IPS-15b (cell line): ENCODE data around the gene SNRNP25.
A peak's percentile ranks its signal among the peaks of the same experiment; 100 is the strongest.
"Not testable (repeated sequence)": the region's sequence is repeated elsewhere in the genome, so short reads cannot be mapped to it uniquely, and the experiment has no call there.

Experiments used
- H3K27me3 ChIP-seq: one replicate; pipeline ENCODE4 v1.6.1; 2013; ENCODE audit warnings: low read length; ENCODE audit not compliant: control insufficient read depth, insufficient read depth
- H3K36me3 ChIP-seq: one replicate; pipeline ENCODE4 v1.6.1; 2013; ENCODE audit warnings: low read length; ENCODE audit not compliant: control insufficient read depth, insufficient read depth
- H3K4me1 ChIP-seq: one replicate; pipeline ENCODE4 v1.6.1; 2013; ENCODE audit warnings: mild to moderate bottlenecking, low read length; ENCODE audit not compliant: control insufficient read depth, insufficient read depth
- H3K4me3 ChIP-seq: one replicate; pipeline ENCODE4 v1.5.1; 2013; ENCODE audit warnings: low read depth, low read length
- H3K9ac ChIP-seq: one replicate; pipeline ENCODE4 v1.6.1; 2013; ENCODE audit warnings: low read depth, mild to moderate bottlenecking, low read length
- H3K9me3 ChIP-seq: one replicate; pipeline ENCODE4 v1.6.1; 2013; ENCODE audit warnings: mild to moderate bottlenecking, low read length; ENCODE audit not compliant: control insufficient read depth, insufficient read depth

The SNRNP25 gene

GRCh38 chr16:53346-54236 lies at the start of gene SNRNP25, which contains the start of gene POLR3K:
Gene SNRNP25 (plus strand): TSS chr16:53828. CDS start chr16:54017, 189 bp downstream.
Gene POLR3K (minus strand): TSS chr16:53608. CDS start chr16:53586, 22 bp downstream.
- no peaks in the 10 kb centered on the region for H3K9me3 ChIP-seq
- no peaks in the 10 kb centered on the region for H3K4me1 ChIP-seq
- H3K9ac ChIP-seq, result peak within 1 kb of the TSS; percentile 92
- H3K4me3 ChIP-seq, result peak within 1 kb of the TSS; percentile 93
- peaks cover 36% of the 10 kb centered on the region for H3K36me3 ChIP-seq
- no peaks in the 10 kb centered on the region for H3K27me3 ChIP-seq

DNA sequence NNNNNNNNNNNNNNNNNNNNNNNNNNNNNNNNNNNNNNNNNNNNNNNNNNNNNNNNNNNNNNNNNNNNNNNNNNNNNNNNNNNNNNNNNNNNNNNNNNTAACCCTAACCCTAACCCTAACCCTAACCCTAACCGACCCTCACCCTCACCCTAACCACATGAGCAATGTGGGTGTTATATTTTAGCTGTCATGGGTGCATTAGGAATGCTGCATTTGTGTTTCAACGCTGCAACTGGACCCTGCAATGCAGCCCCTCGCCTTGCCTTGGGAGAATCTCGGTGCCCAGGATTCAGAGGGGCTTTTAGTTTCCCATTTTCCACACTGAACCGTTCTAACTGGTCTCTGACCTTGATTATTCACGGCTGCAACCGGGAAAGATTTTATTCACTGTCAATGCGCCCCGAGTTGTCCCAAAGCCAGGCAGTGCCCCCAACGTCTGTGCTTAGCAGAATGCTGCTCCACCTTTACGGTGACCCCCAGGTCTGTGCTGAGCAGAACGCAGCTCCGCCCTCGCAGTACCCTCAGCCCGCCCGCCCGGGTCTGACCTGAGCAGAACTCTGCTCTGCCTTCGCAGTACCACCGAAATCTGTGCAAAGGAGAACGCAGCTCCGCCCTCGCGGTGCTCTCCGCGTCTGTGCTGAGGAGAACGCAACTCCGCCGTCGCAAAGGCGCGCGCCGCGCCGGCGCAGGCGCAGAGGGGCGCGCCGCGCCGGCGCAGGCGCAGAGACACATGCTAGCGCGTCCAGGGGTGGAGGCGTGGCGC lies 43.5 kb upstream of the SNRNP25 start:
- H3K4me1 ChIP-seq, result no peaks in the 10 kb centered on the region
- H3K4me3 ChIP-seq, result no peak overlapping the region
- H3K9me3 ChIP-seq, result no peaks in the 10 kb centered on the region
- H3K36me3 ChIP-seq, result no peaks in the 10 kb centered on the region
- no peak overlapping the region for H3K9ac ChIP-seq
- H3K27me3 ChIP-seq, result no peaks in the 10 kb centered on the region

GRCh38 chr16:10772-11171 lies 42.9 kb upstream of the SNRNP25 start:
- not testable (repeated sequence) for H3K4me3 ChIP-seq, H3K4me1 ChIP-seq, H3K36me3 ChIP-seq, H3K27me3 ChIP-seq, H3K9ac ChIP-seq, H3K9me3 ChIP-seq

DNA sequence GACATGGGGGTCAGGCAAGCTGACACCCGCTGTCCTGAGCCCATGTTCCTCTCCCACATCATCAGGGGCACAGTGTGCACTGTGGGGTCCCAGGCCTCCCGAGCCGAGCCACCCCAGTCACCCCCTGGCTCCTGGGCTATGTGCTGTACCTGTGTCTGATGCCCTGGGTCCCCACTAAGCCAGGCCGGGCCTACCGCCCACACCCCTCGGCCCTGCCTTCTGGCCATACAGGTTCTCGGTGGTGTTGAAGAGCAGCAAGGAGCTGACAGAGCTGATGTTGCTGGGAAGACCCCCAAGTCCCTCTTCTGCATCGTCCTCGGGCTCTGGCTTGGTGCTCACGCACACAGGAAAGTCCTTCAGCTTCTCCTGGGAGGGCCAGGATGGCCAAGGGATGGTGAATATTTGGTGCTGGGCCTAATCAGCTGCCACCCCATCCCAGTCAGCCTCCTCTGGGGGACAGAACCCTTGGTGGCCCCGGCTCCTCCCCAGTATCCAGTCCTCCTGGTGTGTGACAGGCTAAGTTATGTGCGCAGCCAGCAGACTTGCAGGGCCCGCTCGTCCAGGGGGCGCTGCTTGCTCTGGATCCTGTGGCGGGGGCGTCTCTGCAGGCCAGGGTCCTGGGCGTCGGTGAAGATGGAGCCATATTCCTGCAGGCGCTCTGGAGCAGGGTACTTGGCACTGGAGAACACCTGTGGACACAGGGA lies 36.4 kb upstream of the SNRNP25 start:
- not testable (repeated sequence) for H3K27me3 ChIP-seq, H3K9me3 ChIP-seq, H3K4me3 ChIP-seq, H3K4me1 ChIP-seq, H3K9ac ChIP-seq, H3K36me3 ChIP-seq

DNA sequence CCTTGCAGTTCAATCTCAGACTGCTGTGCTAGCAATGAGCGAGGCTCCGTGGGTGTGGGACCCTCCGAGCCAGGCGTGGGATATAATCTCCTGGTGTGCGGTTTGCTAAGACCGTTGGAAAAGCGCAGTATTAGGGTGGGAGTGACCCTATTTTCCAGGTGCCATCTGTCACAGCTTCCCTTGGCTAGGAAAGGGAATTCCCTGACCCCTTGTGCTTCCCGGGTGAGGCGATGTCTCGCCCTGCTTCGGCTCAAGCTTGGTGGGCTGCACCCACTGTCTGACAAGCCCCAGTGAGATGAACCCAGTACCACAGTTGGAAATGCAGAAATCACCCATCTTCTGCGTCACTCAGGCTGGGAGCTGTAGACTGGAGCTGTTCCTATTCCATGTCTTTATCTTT lies 32.7 kb upstream of the SNRNP25 start:
- H3K27me3 ChIP-seq, H3K4me3 ChIP-seq, H3K36me3 ChIP-seq, H3K9ac ChIP-seq, H3K9me3 ChIP-seq, H3K4me1 ChIP-seq: not testable (repeated sequence)

GRCh38 chr16:24151-24550 lies 29.5 kb upstream of the SNRNP25 start:
- H3K9ac ChIP-seq, H3K36me3 ChIP-seq, H3K4me1 ChIP-seq, H3K9me3 ChIP-seq, H3K4me3 ChIP-seq, H3K27me3 ChIP-seq: not testable (repeated sequence)

DNA sequence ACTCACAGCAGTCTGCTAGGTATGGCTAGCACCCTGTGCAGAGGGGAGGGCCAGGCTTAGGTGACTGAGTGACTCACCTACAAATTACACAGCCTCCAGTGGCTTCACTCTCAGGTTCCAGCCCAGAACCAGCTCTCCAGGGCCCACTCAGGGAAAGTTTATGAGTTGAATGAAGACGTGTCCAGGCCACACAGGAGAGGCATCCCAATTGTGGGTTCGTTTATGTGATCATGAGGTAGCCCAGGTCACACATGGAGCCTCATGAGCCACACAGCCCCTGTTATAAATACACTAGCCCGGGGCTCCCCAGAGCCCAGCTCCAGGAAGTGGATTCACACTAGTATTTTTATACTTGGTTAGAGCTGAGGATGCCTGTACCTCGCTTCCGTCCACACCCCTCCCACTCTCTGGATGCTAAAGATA lies 27.7 kb upstream of the SNRNP25 start:
- not testable (repeated sequence) for H3K9me3 ChIP-seq, H3K4me3 ChIP-seq, H3K27me3 ChIP-seq, H3K36me3 ChIP-seq, H3K9ac ChIP-seq, H3K4me1 ChIP-seq

DNA sequence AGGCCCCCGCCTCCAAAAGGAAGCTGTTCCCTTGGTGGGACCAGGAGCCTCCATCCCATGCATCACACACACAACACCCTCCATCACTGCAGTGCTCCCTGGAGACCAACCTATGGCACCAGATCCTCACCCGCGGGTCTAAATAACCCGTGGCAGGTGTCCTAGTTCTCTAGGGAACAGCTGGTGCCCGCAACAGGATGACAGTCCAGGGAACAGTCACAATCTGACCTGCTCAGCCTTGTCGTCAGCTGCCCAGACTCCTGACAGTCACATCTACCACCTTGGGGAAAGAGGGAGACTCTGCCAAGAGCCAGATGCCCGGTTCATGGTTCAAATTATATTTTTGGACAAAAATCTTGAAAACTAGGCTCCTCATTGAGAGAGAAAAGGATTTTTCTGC lies 23.0 kb upstream of the SNRNP25 start:
- not testable (repeated sequence) for H3K36me3 ChIP-seq, H3K4me3 ChIP-seq, H3K9me3 ChIP-seq, H3K9ac ChIP-seq, H3K4me1 ChIP-seq, H3K27me3 ChIP-seq

GRCh38 chr16:33154-33876 lies 20.3 kb upstream of the SNRNP25 start:
- H3K36me3 ChIP-seq, H3K27me3 ChIP-seq, H3K9ac ChIP-seq, H3K4me3 ChIP-seq, H3K4me1 ChIP-seq, H3K9me3 ChIP-seq: not testable (repeated sequence)

- Histone ChIP-seq H3K4me3 (no peak overlapping the region), H3K4me1 (no peaks in the 10 kb centered on the region), H3K27me3 (no peaks in the 10 kb centered on the region), H3K9ac (no peak overlapping the region), H3K9me3 (no peaks in the 10 kb centered on the region), H3K36me3 (peaks cover 5% of the 10 kb centered on the region)
Measured at GRCh38 chr16:33877-34647, 19.6 kb upstream of the SNRNP25 start.

- Histone ChIP-seq H3K9me3 (no peaks in the 10 kb centered on the region), H3K27me3 (no peaks in the 10 kb centered on the region), H3K4me3 (no peak overlapping the region), H3K4me1 (no peaks in the 10 kb centered on the region), H3K9ac (no peak overlapping the region), H3K36me3 (peaks cover 5% of the 10 kb centered on the region)
Measured at GRCh38 chr16:34648-34987, 19.0 kb upstream of the SNRNP25 start.
